Liver (tissue), 9 donors: Measurements from ENCODE around the gene MSI2. TPM values are rescaled to one million over a fixed set of nuclear protein-coding genes. Genes with fewer than 3 reads are reported as not detected.

Source experiments
- DNase-seq: peaks from one replicate; pipeline ENCODE4 v3.0.0-alpha.2; 2017; ENCODE audit warnings: low spot score
- H3K27ac ChIP-seq, 2 donors: one replicate each; pipeline ENCODE4 v1.7.0; 2013; ENCODE audit warnings: inconsistent platforms in 2 of 2, low read length in 2 of 2, control low read depth in 1 of 2, low read depth in 1 of 2, mild to moderate bottlenecking in 1 of 2
- H3K27me3 ChIP-seq, 4 donors: one replicate each; pipeline versions ENCODE4 v1.6.1 to v1.7.0; 2013; ENCODE audit warnings: low read length in 3 of 4, inconsistent platforms in 1 of 4, mild to moderate bottlenecking in 1 of 4, moderate library complexity in 1 of 4; ENCODE audit not compliant: control insufficient read depth in 4 of 4, insufficient read depth in 4 of 4
- H3K36me3 ChIP-seq, 4 donors: one replicate each; pipeline versions ENCODE4 v1.6.1 to v1.7.0; 2013; ENCODE audit warnings: low read length in 3 of 4, mild to moderate bottlenecking in 3 of 4, low read depth in 1 of 4, moderate library complexity in 1 of 4; ENCODE audit not compliant: control insufficient read depth in 4 of 4, insufficient read depth in 3 of 4
- H3K4me1 ChIP-seq, 4 donors: one replicate each; pipeline versions ENCODE4 v1.6.1 to v1.7.0; 2013; ENCODE audit warnings: low read length in 3 of 4, mild to moderate bottlenecking in 3 of 4, moderate library complexity in 1 of 4; ENCODE audit not compliant: control insufficient read depth in 4 of 4, insufficient read depth in 4 of 4
- H3K4me3 ChIP-seq, 3 donors: one replicate each; pipeline versions ENCODE4 v1.6.1 to v1.7.0; 2013; ENCODE audit warnings: low read length in 3 of 3, control low read depth in 1 of 3, low read depth in 1 of 3, mild to moderate bottlenecking in 1 of 3
- H3K9ac ChIP-seq, 2 donors: one replicate each; pipeline ENCODE4 v1.7.0; 2013; ENCODE audit warnings: low read length in 2 of 2, mild to moderate bottlenecking in 2 of 2, moderate library complexity in 2 of 2, control low read depth in 1 of 2, low read depth in 1 of 2
- H3K9me3 ChIP-seq, 4 donors: one replicate each; pipeline versions ENCODE4 v1.6.1 to v1.7.0; 2013; ENCODE audit warnings: low read length in 3 of 4; ENCODE audit not compliant: control insufficient read depth in 4 of 4
- ATF3 ChIP-seq: IDR thresholded peaks from 2 replicates; pipeline ENCODE4 v1.6.1; 2016; ENCODE audit warnings: antibody characterized with exemption
- CTCF ChIP-seq: fragments of 150-350 bp; IDR thresholded peaks from 2 replicates; pipeline ENCODE4 v1.5.1; 2017; ENCODE audit warnings: improper control_type of control experiment, low read depth, low read length; ENCODE audit not compliant: missing input control
- GABPA ChIP-seq, 2 donors: IDR thresholded peaks in 1 of 2; conservative IDR thresholded peaks in 1 of 2; 2 replicates each; pipeline ENCODE4 v1.6.1; 2016; ENCODE audit warnings: antibody characterized with exemption in 2 of 2, mild to moderate bottlenecking in 1 of 2, moderate library complexity in 1 of 2
- HNF4A ChIP-seq, 2 donors: conservative IDR thresholded peaks; 2 replicates each; pipeline ENCODE4 v1.6.1; 2016; ENCODE audit warnings: antibody characterized with exemption in 2 of 2, mild to moderate bottlenecking in 2 of 2
- HNF4G ChIP-seq: IDR thresholded peaks from 2 replicates; pipeline ENCODE4 v1.6.1; 2016; ENCODE audit warnings: antibody characterized with exemption
- REST ChIP-seq: IDR thresholded peaks from 2 replicates; pipeline ENCODE4 v1.6.1; 2016; ENCODE audit warnings: antibody characterized with exemption, mild to moderate bottlenecking
- SP1 ChIP-seq: IDR thresholded peaks from 2 replicates; pipeline ENCODE4 v1.6.1; 2018; ENCODE audit warnings: antibody characterized with exemption, mild to moderate bottlenecking
- ZBTB33 ChIP-seq: IDR thresholded peaks from 2 replicates; pipeline ENCODE4 v1.6.1; 2016; ENCODE audit warnings: antibody characterized with exemption
- WGBS: extraction: QIAGEN DNeasy Blood & Tissue Kit; methylation state at CpG from one replicate; pipeline ENCODE4 v1.1.7; 2013; 5-methylcytosine and 5-hydroxymethylcytosine counted together
- polyA plus RNA-seq, 2 donors: library from polyadenylated mRNA; stranded (reverse) in 1 of 2; unstranded in 1 of 2; fragments of 200-250 nt in 1 of 2; fragments of >200 nt in 1 of 2; fragmentation: Nextera tagmentation in 1 of 2; extraction: Ambion mirVana in 1 of 2; gene quantifications; one replicate each; pipeline versions ENCODE4 v1.2.1 to v1.2.3, GENCODE V29; 2013 to 2015
- total RNA-seq, 2 donors: library from RNA; depleted of rRNA; stranded (reverse); fragments of >200 nt; gene quantifications; one replicate each; pipeline ENCODE4 v1.2.3, GENCODE V29; 2014
- donor health status: healthy.
- donor health status: healthy.
- donor health status: healthy.
- donor health status: healthy.
- donor health status: healthy.

MSI2 gene
- total and polyA plus RNA-seq, 4 donors: 5.7 to 15.6 (median 9.2) TPM

GRCh38 chr17:57513569-57513968 is 257.2 kb downstream of the MSI2 start (continued):
- no peak for TF ChIP-seq CTCF
- TF ChIP-seq HNF4G: no peak
- TF ChIP-seq REST: no peak
- TF ChIP-seq SP1: no peak

- Histone ChIP-seq H3K4me1 (peaks cover 0 to 6% (median 2%) of the 10 kb centered on the region in 4 donors), H3K36me3 (no peaks in the 10 kb centered on the region), H3K4me3 (no peak overlapping the region), H3K9ac (no peak overlapping the region), H3K27ac (no peak overlapping the region), H3K27me3 (no peaks in the 10 kb centered on the region), H3K9me3 (no peaks in the 10 kb centered on the region)
- WGBS: 92% methylated on average over 4 of the region's 4 CpGs
- TF ChIP-seq ZBTB33: no peak
- no peak for TF ChIP-seq GABPA (IDR thresholded peaks at IDR 0.05 in 1 of 2, conservative IDR thresholded peaks at IDR 0.05 in 1 of 2)
- DNase-seq: no peak
Measured at GRCh38 chr17:57514614-57515013, 258.3 kb downstream of the MSI2 start.

- Histone ChIP-seq H3K27ac (no peak overlapping the region), H3K4me1 (peaks cover 0 to 6% (median 2%) of the 10 kb centered on the region in 4 donors)
Measured at GRCh38 chr17:57515662-57516211, 259.4 kb downstream of the MSI2 start.

More at GRCh38 chr17:57515662-57516211, 259.4 kb downstream of the MSI2 start:
- Histone ChIP-seq H3K9me3 (no peaks in the 10 kb centered on the region), H3K27me3 (no peaks in the 10 kb centered on the region), H3K36me3 (no peaks in the 10 kb centered on the region), H3K9ac (no peak overlapping the region), H3K4me3 (no peak overlapping the region)
- 98% methylated on average over 1 of the region's 1 CpG for WGBS
- no peak for DNase-seq
- TF ChIP-seq ATF3: no peak
- TF ChIP-seq HNF4A (conservative IDR thresholded peaks at IDR 0.05): no peak
- TF ChIP-seq HNF4G: no peak
